DMS114 treated with DMSO at 0.1 percent for 48 hours (cell line): ENCODE data around the gene ERBB4.

Source experiments
- DNase-seq: peaks from one replicate; lab custom pipeline; 2025; ENCODE audit not compliant: unreplicated experiment; lab: John Stamatoyannopoulos, UW

ERBB4 gene

GRCh38 chr2:212538305-212539071 lies at the start of gene ERBB4:
Gene ERBB4 (minus strand): TSS chr2:212538802. CDS start chr2:212538530, 272 bp downstream.
- DNase-seq = no peak

GRCh38 chr2:212580117-212580516 lies 41.5 kb upstream of the ERBB4 start:
- no peak for DNase-seq

GRCh38 chr2:212556296-212556695 lies 17.7 kb upstream of the ERBB4 start:
- no peak for DNase-seq

GRCh38 chr2:212554233-212554632 lies 15.6 kb upstream of the ERBB4 start:
- no peak for DNase-seq

GRCh38 chr2:212549941-212550340 lies 11.3 kb upstream of the ERBB4 start:
- no peak for DNase-seq

- no peak for DNase-seq
These were observed 10.9 kb upstream of the ERBB4 start for GRCh38 chr2:212549463-212549862.

- DNase-seq = peak; percentile 27
These were observed 9.8 kb upstream of the ERBB4 start for GRCh38 chr2:212548455-212548819.

GRCh38 chr2:212547716-212548454 lies 9.3 kb upstream of the ERBB4 start:
- DNase-seq = no peak

- no peak for DNase-seq
These were observed 8.1 kb upstream of the ERBB4 start for GRCh38 chr2:212546669-212547068.

GRCh38 chr2:212540341-212540740 lies 1.7 kb upstream of the ERBB4 start:
- DNase-seq = no peak

- DNase-seq = no peak
These were observed 674 bp upstream of the ERBB4 start for GRCh38 chr2:212539072-212539880.

- no peak for DNase-seq
These were observed 787 bp downstream of the ERBB4 start for GRCh38 chr2:212537726-212538304.

- DNase-seq = no peak
These were observed 1.5 kb downstream of the ERBB4 start for GRCh38 chr2:212536817-212537725.

- DNase-seq = no peak
These were observed 2.4 kb downstream of the ERBB4 start for GRCh38 chr2:212535996-212536816.

- DNase-seq = no peak
These were observed 4.3 kb downstream of the ERBB4 start for GRCh38 chr2:212534336-212534735.

GRCh38 chr2:212532585-212532984 lies 6.0 kb downstream of the ERBB4 start:
- no peak for DNase-seq

GRCh38 chr2:212532087-212532486 lies 6.5 kb downstream of the ERBB4 start:
- no peak for DNase-seq

- no peak for DNase-seq
These were observed 7.1 kb downstream of the ERBB4 start for GRCh38 chr2:212531499-212531898.

- no peak for DNase-seq
These were observed 7.6 kb downstream of the ERBB4 start for GRCh38 chr2:212530991-212531390.
